ENCODE data around the gene PPP1R15B. TPM values are rescaled to one million over a fixed set of nuclear protein-coding genes. Genes with fewer than 3 reads are reported as not detected.

The PPP1R15B gene
- total RNA-seq, 1 experiment from 2014 or later, result 45.9 TPM

GRCh38 chr1:204401730-204402129 lies 9.9 kb downstream of the PPP1R15B start:
- Mint-ChIP-seq H3K36me3 (ENCODE audit: insufficient read depth in 1 of 3, low read depth in 3 of 3) (peaks cover 10 to 55% (median 33%) of the 10 kb centered on the region in 3 experiments; a peak in 6 of 7 replicates), H3K4me1 (peaks cover under 1 to 4% of the 10 kb centered on the region in 2 experiments), H3K27ac (no peak overlapping the region; a peak in 1 of 7 replicates), H3K4me3 (no peak overlapping the region), H3K9me3 (no peaks in the 10 kb centered on the region), H3K27me3 (ENCODE audit: low read depth) (no peaks in the 10 kb centered on the region)
- Histone ChIP-seq H2BK120ac (ENCODE audit: low read depth, low read length, poor library complexity, severe bottlenecking) (no peak overlapping the region), H3K18ac (ENCODE audit: insufficient read length, low read depth, low read length) (no peak overlapping the region), H3T11ph (ENCODE audit: low read length) (no peak overlapping the region), H3K14ac (ENCODE audit: insufficient read depth, low read length) (no peak overlapping the region), H3K56ac (ENCODE audit: insufficient read length, low read depth, low read length) (no peak overlapping the region), H4K20me1 (ENCODE audit: control insufficient read depth, insufficient read depth, insufficient read length) (no peaks in the 10 kb centered on the region), H3K4me1 (ENCODE audit: insufficient read depth, low read length) (no peaks in the 10 kb centered on the region), H3K9ac (ENCODE audit: extremely low read depth, insufficient read length, low read length) (no peak overlapping the region), H3K79me2 (ENCODE audit: insufficient read depth, low read length) (peaks cover 7% of the 10 kb centered on the region), H2BK12ac (ENCODE audit: insufficient read length, low read depth, low read length) (no peak overlapping the region), H2AFZ (ENCODE audit: low read length) (no peak overlapping the region), H2BK5ac (ENCODE audit: insufficient read length, low read length) (no peak overlapping the region), H3K27ac (ENCODE audit: insufficient read length, low read depth, low read length) (no peak overlapping the region), H3K23ac (ENCODE audit: insufficient read length, low read depth, low read length) (no peak overlapping the region), H3K4ac (ENCODE audit: low read depth, low read length) (no peak overlapping the region), H3K9me3 (ENCODE audit: control insufficient read depth, low read depth, low read length) (no peaks in the 10 kb centered on the region), H2BK15ac (ENCODE audit: low read depth, low read length) (no peak overlapping the region), H3K23me2 (ENCODE audit: insufficient read length, low read depth, low read length, poor library complexity, severe bottlenecking) (no peaks in the 10 kb centered on the region), H3K27me3 (ENCODE audit: insufficient read depth, low read length) (no peaks in the 10 kb centered on the region), H2BK20ac (ENCODE audit: low read depth, low read length, poor library complexity, severe bottlenecking) (no peak overlapping the region), H3K4me2 (ENCODE audit: insufficient read depth, insufficient read length, low read length) (no peak overlapping the region), H3K79me1 (ENCODE audit: insufficient read depth, low read depth, low read length, poor library complexity, severe bottlenecking) (peaks cover 3% of the 10 kb centered on the region), H4K91ac (ENCODE audit: insufficient read length, low read depth, low read length) (no peak overlapping the region), H4K5ac (ENCODE audit: insufficient read length, low read depth, low read length) (no peak overlapping the region), H2AK5ac (ENCODE audit: insufficient read length, low read length) (no peak overlapping the region), H4K8ac (replicated peaks; ENCODE audit: insufficient read length, low read depth, low read length) (no peak overlapping the region)
- DNase-seq, result no peak
- no peak for TF ChIP-seq CTCF (conservative IDR thresholded peaks at IDR 0.05)
- WGBS (ENCODE audit: extremely low coverage, insufficient read length, low lambda C conversion rate), result no CpG with 5 or more reads among the region's 3 CpGs
